Measurements from ENCODE around the gene AGBL3.

Gene AGBL3

GRCh38 chr7:134992626-134993179 lies 6.4 kb downstream of the AGBL3 start:
- POLR2A ChIA-PET: interaction anchor here (1.3 kb wide), 1 partner anchor 178 kb away, joined by 3 read pairs; no protein-coding TSS in a partner anchor
- CTCF ChIA-PET: no interaction called here
- no peak for TF ChIP-seq BHLHE40 (IDR thresholded peaks at IDR 0.05; ENCODE audit: borderline replicate concordance)
- no peak for TF ChIP-seq PKNOX1 (IDR thresholded peaks at IDR 0.05)
- no peak for TF ChIP-seq FOXK2 (IDR thresholded peaks at IDR 0.05)
- no peak for TF ChIP-seq NFRKB (IDR thresholded peaks at IDR 0.05)
- TF ChIP-seq ZNF384 (IDR thresholded peaks at IDR 0.05): no peak
- no peak for TF ChIP-seq SUZ12 (IDR thresholded peaks at IDR 0.05)
- no peak for TF ChIP-seq SP1 (IDR thresholded peaks at IDR 0.05)
- TF ChIP-seq CTBP1 (IDR thresholded peaks at IDR 0.05; ENCODE audit: borderline replicate concordance): no peak
- no peak for TF ChIP-seq LEF1 (IDR thresholded peaks at IDR 0.05; ENCODE audit: borderline replicate concordance)
- TF ChIP-seq TARDBP (IDR thresholded peaks at IDR 0.05): no peak
- no peak for TF ChIP-seq FOXM1 (IDR thresholded peaks at IDR 0.05; ENCODE audit: borderline replicate concordance)
- TF ChIP-seq HDGF (IDR thresholded peaks at IDR 0.05; ENCODE audit: borderline replicate concordance): no peak
- TF ChIP-seq ELF4 (IDR thresholded peaks at IDR 0.05): no peak
- TF ChIP-seq FOXA1 (IDR thresholded peaks at IDR 0.05): no peak
- DNase-seq (ENCODE audit: extremely low spot score): no peak

- POLR2A ChIA-PET: no interaction called here
- no peak for TF ChIP-seq BHLHE40 (IDR thresholded peaks at IDR 0.05; ENCODE audit: borderline replicate concordance)
- TF ChIP-seq SP1 (IDR thresholded peaks at IDR 0.05): no peak
- no peak for TF ChIP-seq PKNOX1 (IDR thresholded peaks at IDR 0.05)
- no peak for TF ChIP-seq HDGF (IDR thresholded peaks at IDR 0.05; ENCODE audit: borderline replicate concordance)
- TF ChIP-seq ARNT (IDR thresholded peaks at IDR 0.05): no peak
- no peak for TF ChIP-seq ELF4 (IDR thresholded peaks at IDR 0.05)
- TF ChIP-seq NFRKB (IDR thresholded peaks at IDR 0.05): no peak
- no peak for TF ChIP-seq SUZ12 (IDR thresholded peaks at IDR 0.05)
- no peak for TF ChIP-seq LEF1 (IDR thresholded peaks at IDR 0.05; ENCODE audit: borderline replicate concordance)
- TF ChIP-seq ZNF384 (IDR thresholded peaks at IDR 0.05): no peak
- TF ChIP-seq TARDBP (IDR thresholded peaks at IDR 0.05): no peak
- no peak for TF ChIP-seq L3MBTL2 (conservative IDR thresholded peaks at IDR 0.05)
- TF ChIP-seq CTBP1 (IDR thresholded peaks at IDR 0.05; ENCODE audit: borderline replicate concordance): no peak
- TF ChIP-seq FOXK2 (IDR thresholded peaks at IDR 0.05): no peak
- no peak for TF ChIP-seq FOXM1 (IDR thresholded peaks at IDR 0.05; ENCODE audit: borderline replicate concordance)
- CTCF ChIA-PET: no interaction called here
- DNase-seq (ENCODE audit: extremely low spot score): no peak
These were observed 7.7 kb downstream of the AGBL3 start for GRCh38 chr7:134993877-134994456.

- no peak for DNase-seq (ENCODE audit: extremely low spot score)
- POLR2A ChIA-PET: interaction anchor here (1.6 kb wide), 1 partner anchor 9 kb away, joined by 9 read pairs; the partner anchor contains the start of gene AGBL3
- CTCF ChIA-PET: interaction anchor here (1.5 kb wide), 1 partner anchor 8 kb away, joined by 4 read pairs; no protein-coding TSS in a partner anchor
- TF ChIP-seq BHLHE40 (IDR thresholded peaks at IDR 0.05; ENCODE audit: borderline replicate concordance) (no peak), CTBP1 (IDR thresholded peaks at IDR 0.05; ENCODE audit: borderline replicate concordance) (no peak), ELF4 (IDR thresholded peaks at IDR 0.05) (no peak), FOXM1 (IDR thresholded peaks at IDR 0.05; ENCODE audit: borderline replicate concordance) (no peak), FOXA1 (IDR thresholded peaks at IDR 0.05) (no peak), LEF1 (IDR thresholded peaks at IDR 0.05; ENCODE audit: borderline replicate concordance) (no peak), L3MBTL2 (conservative IDR thresholded peaks at IDR 0.05) (no peak), PKNOX1 (IDR thresholded peaks at IDR 0.05) (no peak), SP1 (IDR thresholded peaks at IDR 0.05) (no peak)
These were observed 9.2 kb downstream of the AGBL3 start for GRCh38 chr7:134995239-134996096.

- ChIA-PET CTCF (interaction anchor here (1.5 kb wide), 1 partner anchor 9 kb away, joined by 4 read pairs; no protein-coding TSS in a partner anchor), POLR2A (interaction anchor here (1.6 kb wide), 1 partner anchor 10 kb away, joined by 9 read pairs; the partner anchor contains the start of gene AGBL3)
- DNase-seq (ENCODE audit: extremely low spot score): no peak
- TF ChIP-seq HDGF (IDR thresholded peaks at IDR 0.05; ENCODE audit: borderline replicate concordance) (no peak), SUZ12 (IDR thresholded peaks at IDR 0.05) (no peak), TARDBP (IDR thresholded peaks at IDR 0.05) (no peak), FOXM1 (IDR thresholded peaks at IDR 0.05; ENCODE audit: borderline replicate concordance) (no peak), BHLHE40 (IDR thresholded peaks at IDR 0.05; ENCODE audit: borderline replicate concordance) (no peak), PKNOX1 (IDR thresholded peaks at IDR 0.05) (no peak), ARNT (IDR thresholded peaks at IDR 0.05) (no peak), ELF4 (IDR thresholded peaks at IDR 0.05) (no peak), SP1 (IDR thresholded peaks at IDR 0.05) (no peak), L3MBTL2 (conservative IDR thresholded peaks at IDR 0.05) (no peak), FOXA1 (IDR thresholded peaks at IDR 0.05) (no peak), NFRKB (IDR thresholded peaks at IDR 0.05) (no peak), FOXK2 (IDR thresholded peaks at IDR 0.05) (no peak)
These were observed 9.8 kb downstream of the AGBL3 start for GRCh38 chr7:134996097-134996550.

Data from HEK293T (cell line).